ENCODE measurements around the gene PLEKHM3.

PLEKHM3 gene

GRCh38 chr2:207990784-207991183 lies 34.5 kb downstream of the PLEKHM3 start:
- no peak for DNase-seq (ENCODE audit: low read depth, low spot score)

DNA sequence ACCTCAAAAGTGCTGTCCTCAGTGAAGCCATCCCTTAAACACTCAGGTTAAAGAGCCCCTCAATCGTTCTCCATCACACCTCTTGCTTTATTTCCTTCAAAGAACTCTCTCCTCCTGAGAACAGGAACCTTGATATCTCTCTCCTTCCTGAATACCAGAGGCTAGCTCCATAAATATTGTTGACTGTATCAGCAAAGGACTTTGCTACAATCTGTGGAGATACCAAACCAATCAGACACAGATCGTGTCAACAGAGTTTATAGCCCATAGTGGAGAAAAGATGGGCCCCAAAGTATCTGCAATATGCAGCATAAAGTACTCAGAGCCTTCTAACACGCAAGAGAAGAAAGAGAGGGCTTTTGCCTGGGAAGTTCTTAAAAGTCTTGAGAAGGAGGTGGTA lies 36.4 kb downstream of the PLEKHM3 start:
- DNase-seq (ENCODE audit: low read depth, low spot score) = no peak

DNA sequence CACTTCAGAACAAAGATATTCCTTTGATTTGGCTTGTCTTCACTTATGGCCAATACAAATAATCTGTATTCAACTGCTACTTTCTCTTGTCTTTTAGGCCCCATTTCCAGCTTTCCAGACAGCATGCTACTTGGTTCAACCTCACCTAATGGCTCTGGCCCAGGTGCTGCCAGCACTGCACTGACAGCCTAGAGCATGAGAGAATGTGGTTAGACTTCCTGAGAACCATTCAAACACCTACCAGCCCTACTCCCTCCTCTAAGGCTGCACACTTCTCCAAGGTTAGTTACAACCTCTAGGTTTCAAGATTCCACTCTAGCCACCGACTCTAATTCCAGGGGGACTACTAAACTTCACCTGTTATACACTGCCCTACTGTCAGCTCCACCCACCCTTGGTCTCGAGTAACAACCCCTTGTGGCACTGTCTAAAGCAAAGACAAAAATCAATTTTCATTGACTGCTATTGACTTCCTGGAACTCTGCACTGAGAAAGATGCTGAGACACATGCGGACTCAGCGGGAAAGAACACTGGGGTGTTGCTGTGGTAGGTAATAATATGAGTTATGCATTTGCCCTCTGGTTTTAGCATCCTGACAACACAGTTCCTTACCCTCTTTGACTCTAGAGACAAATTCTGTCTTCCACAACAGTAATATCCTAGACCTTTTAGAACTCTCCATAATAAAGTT lies 38.2 kb downstream of the PLEKHM3 start:
- no peak for DNase-seq (ENCODE audit: low read depth, low spot score)

DNA sequence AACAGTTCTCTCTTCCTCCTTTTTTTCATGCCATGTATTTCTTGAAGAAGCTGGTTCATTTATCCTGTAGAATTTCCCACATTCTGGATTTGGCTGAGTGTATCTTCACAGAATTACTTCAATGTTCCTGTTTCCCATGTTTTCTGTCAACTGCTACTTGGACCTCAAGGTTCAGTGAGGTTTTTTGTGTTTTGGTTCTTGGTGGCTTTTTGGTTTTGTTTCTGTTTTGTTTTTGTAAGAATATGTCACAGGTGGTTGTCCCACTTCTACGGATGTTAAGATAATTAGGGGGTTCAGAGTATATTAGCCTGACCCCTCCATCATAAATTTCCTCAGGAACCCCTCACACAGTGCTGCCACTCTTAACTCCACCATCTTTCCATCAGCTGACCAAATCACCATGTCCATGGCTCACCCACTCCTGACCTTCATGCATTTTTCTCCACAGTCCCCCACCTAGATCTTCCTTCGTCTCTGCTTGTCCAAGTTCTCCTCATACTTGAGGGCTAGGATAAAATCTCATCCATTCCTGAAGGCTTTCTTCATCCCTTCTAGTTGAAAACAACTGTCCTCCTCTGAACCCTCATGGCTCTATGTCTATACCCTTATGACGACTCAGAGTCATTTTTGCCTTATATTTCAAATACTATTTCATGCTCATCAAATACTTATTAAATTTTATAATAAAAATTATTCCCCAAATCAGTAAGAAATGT lies 40.4 kb downstream of the PLEKHM3 start:
- no peak for DNase-seq (ENCODE audit: low read depth, low spot score)

DNA sequence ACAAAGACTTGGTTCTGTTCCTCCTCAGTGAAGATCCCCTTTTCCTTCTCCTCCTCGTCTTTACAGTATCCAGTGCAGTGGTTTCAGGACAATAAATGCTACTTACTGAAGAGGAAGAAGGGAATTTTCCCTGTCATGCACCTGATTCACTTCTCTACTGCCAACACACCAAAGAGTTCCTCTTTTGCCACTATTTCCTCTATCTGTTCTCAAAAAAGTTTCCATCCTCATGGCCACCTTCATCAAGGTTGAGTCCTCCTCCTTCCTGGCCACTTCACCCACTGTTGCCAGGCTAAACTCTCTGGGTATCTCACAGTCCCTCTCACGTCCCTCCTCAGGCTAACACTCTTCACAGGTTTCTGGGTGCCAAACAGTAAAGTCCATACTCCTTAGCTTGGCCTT lies 41.7 kb downstream of the PLEKHM3 start:
- DNase-seq (ENCODE audit: low read depth, low spot score) = no peak

GRCh38 chr2:207978177-207978948 lies 47.0 kb downstream of the PLEKHM3 start:
- no peak for DNase-seq (ENCODE audit: low read depth, low spot score)

GRCh38 chr2:207975921-207976320 lies 49.4 kb downstream of the PLEKHM3 start:
- DNase-seq (ENCODE audit: low read depth, low spot score) = no peak

- no peak for DNase-seq (ENCODE audit: low read depth, low spot score)
Measured at GRCh38 chr2:207974216-207974605, 51.1 kb downstream of the PLEKHM3 start.

DNA sequence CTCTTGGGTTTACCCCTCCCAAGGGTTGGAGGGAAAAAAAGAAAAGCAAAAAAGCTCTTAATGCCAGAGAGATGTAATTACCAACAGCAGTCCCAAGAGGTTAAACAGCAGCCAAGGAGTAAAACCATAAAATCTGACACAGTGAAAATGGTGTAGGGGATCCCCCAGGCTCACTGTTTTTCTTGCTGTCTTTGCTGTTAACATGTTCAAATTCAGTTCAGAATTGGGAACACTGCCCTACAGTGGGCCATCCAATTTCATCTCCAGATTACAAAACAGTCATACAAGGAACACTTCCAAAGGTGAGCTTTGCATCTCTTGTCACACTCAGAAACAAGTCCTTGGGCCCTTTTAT lies 54.5 kb downstream of the PLEKHM3 start:
- no peak for DNase-seq (ENCODE audit: low read depth, low spot score)

GRCh38 chr2:207970147-207970825 lies 55.0 kb downstream of the PLEKHM3 start:
- peak; percentile 52 for DNase-seq (ENCODE audit: low read depth, low spot score)

DNA sequence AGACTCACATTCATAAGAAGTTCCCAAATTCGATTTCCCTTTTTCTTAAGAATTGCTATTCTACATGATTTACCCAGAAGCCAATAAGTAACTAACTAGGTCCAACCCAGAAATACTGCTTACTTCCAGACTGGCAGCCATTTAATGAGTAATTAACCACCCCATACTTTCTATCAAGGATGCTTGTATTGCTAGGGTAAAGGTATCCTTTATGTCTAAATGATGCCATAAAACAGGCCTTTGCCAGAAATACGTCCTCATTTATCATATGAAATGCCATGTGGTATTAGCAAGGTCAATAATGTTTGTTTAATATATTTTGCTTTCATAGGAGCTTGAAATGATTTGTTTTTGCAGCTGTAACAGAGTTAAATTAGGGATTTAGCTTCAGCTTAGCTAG lies 56.1 kb downstream of the PLEKHM3 start:
- DNase-seq (ENCODE audit: low read depth, low spot score) = no peak

GRCh38 chr2:207967121-207967520 lies 58.2 kb downstream of the PLEKHM3 start:
- no peak for DNase-seq (ENCODE audit: low read depth, low spot score)

DNA sequence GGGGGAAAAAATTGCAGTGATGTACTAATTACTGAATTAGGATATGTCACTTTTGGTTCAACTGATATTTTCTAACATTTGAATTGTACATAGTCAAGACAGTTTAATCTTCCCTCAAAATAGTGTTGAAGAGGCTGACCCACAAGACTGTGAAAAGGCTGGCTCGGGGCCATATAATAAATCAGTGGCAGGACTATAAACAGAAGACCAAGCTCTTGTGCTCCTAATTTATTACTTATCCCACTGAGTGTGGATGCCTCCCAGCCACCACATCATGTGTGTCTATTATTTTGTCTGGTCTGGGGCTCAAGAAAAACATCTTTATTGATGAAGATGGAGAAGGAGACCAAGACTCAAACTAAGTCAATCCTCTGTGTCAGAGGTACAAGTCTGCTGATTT lies 64.4 kb downstream of the PLEKHM3 start:
- no peak for DNase-seq (ENCODE audit: low read depth, low spot score)

DNA sequence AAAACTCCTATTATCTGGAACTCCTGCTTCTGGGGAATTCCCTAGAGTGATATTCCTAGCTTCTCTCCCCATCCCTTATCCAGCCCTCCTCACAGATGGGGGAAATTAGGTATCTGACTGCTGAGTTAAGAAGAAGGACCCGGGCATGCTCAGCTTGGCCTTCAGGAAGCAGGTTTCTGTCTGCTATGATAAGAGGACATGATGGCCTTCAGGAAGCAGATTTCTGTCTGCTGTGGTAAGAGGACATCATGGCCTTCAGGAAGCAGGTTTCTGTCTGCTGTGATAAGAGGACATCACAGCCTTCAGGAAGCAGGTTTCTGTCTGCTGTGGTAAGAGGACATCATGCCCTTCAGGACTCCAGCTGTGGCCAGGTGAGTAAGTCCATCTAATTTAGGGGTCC lies 65.2 kb downstream of the PLEKHM3 start:
- no peak for DNase-seq (ENCODE audit: low read depth, low spot score)

GRCh38 chr2:207956771-207957170 lies 68.6 kb downstream of the PLEKHM3 start:
- DNase-seq (ENCODE audit: low read depth, low spot score) = no peak

GRCh38 chr2:207955456-207955855 lies 69.9 kb downstream of the PLEKHM3 start:
- no peak for DNase-seq (ENCODE audit: low read depth, low spot score)

GRCh38 chr2:207953354-207953753 lies 72.0 kb downstream of the PLEKHM3 start:
- no peak for DNase-seq (ENCODE audit: low read depth, low spot score)

DNA sequence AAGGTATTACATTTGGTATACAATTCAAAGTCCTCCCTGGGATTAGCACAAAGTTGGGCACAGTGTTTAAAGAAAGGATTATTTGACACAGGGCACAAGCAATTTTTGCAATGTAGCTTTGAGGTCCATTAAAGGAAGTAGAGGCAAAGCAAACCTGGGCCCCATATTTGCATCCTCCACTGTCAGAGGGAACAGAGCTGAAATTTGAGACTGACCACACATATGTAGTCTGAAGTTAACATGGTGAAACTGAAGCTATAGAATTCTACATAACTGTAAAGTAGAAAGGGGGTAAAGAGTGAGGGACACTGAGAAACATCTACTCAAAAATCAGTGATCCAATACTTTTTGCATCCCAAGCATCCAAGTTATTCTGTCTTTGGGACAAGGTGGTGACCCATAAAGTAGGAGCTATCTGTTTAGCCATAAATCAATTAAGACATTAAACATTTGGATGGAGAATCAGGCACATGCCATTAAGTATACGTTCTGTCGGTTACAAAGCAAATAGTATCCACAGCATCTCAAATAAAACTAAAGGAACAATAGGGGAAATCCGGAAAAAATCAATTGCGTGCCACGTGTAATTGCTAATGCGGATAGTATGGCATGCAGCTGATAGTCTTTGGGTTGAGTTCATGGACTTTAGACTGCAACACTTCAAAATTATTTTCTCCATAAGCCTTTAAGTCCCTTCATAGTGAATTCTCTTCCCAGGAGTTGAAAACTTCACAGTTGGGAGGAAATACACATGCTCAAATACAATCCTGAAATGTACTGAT lies 72.6 kb downstream of the PLEKHM3 start:
- DNase-seq (ENCODE audit: low read depth, low spot score) = no peak

DNA sequence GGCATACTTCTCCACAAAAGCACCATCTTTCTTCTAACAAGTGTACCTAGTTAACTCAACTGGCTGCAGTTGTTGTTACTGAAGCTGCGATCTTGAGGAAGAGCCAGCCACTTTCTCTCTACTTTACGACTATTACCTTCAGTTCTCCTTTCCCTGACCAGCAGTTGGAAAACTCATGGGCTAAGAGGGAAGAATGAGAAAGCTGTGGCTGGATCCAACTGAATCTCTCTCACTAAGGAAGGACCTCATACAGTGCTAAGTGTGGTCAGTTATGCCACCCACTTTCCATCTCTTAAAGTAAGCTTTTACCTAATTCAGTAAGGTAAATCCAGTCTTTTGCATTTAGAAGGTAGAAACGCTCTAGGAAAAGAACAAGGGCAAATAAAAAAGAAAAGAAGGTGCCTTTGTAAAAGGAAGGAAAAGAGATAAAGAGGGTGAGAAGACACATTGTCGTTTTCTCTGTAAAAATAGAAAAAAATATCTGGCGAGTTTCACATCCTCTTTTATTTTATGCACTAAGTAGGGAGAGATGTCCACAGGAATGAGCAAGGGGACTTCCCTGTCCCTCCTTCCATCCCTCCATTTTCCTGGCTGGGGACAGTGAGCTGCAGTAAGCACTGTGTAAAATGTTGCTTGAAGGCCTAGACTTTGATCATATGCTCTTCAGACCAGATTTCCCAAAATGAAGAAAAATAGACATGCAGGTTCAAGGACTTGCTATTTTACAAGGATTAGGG lies 73.4 kb downstream of the PLEKHM3 start:
- no peak for DNase-seq (ENCODE audit: low read depth, low spot score)

DNA sequence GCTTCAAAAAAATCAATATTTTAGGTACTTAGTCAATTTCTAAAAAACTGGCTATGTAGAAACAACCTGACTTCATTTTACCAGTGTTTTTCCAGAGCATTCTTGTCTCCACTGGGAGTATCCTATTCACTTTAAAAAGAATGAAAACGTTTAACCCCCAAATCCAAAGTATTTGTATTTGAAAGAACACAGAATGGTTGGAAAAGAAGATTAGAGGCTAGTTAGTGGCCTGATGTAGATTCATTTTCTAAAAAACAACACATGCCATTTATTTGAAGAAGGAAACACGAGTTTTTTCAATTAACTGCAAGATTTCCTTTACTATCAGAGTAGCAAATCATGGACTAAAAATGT lies 74.6 kb downstream of the PLEKHM3 start:
- no peak for DNase-seq (ENCODE audit: low read depth, low spot score)

Measured in iPS DF 19.7 (cell line).